Mesodermal cell (in vitro differentiated cells): ENCODE results near the gene ERG.

Experiments used
- H3K27ac ChIP-seq: 2 replicates; pipeline ENCODE4 v1.7.0; 2013; ENCODE audit warnings: mild to moderate bottlenecking, low read depth, low read length, moderate library complexity; ENCODE audit not compliant: severe bottlenecking
- H3K36me3 ChIP-seq: 2 replicates; pipeline ENCODE4 v1.7.1; 2013; ENCODE audit warnings: mild to moderate bottlenecking, low read length, moderate library complexity; ENCODE audit not compliant: control insufficient read depth, insufficient read depth
- H3K4me1 ChIP-seq: one replicate; pipeline ENCODE4 v1.7.1; 2013; ENCODE audit warnings: mild to moderate bottlenecking, low read length; ENCODE audit not compliant: insufficient read depth, control insufficient read depth, poor library complexity, severe bottlenecking
- H3K4me3 ChIP-seq: 2 replicates; pipeline ENCODE4 v1.7.0; 2013; ENCODE audit warnings: low read length, control low read depth, mild to moderate bottlenecking; ENCODE audit not compliant: insufficient read depth, poor library complexity, severe bottlenecking; ENCODE audit errors: extremely low read depth
- H3K9me3 ChIP-seq: 2 replicates; pipeline ENCODE4 v1.7.1; 2013; ENCODE audit warnings: mild to moderate bottlenecking, low read length, moderate library complexity; ENCODE audit not compliant: control insufficient read depth
- WGBS, 2 experiments: methylation state at CpG; one replicate each; pipeline ENCODE4 v1.1.5; 2013; ENCODE audit warnings: missing lambda C conversion rate in 2 of 2; ENCODE audit not compliant: insufficient coverage in 2 of 2; 5-methylcytosine and 5-hydroxymethylcytosine counted together

ERG gene

GRCh38 chr21:38438462-38438893 lies 59.8 kb downstream of the ERG start:
- H3K9me3 ChIP-seq = no peaks in the 10 kb centered on the region
- H3K27ac ChIP-seq = no peak overlapping the region
- 93 to 95% methylated on average over 10 to 11 of the region's 11 CpGs for WGBS, 2 experiments
- H3K4me1 ChIP-seq = peaks cover 20% of the 10 kb centered on the region
- no peaks in the 10 kb centered on the region for H3K36me3 ChIP-seq
- H3K4me3 ChIP-seq = no peak overlapping the region

GRCh38 chr21:38436341-38436740 lies 61.9 kb downstream of the ERG start:
- H3K4me3 ChIP-seq = no peak overlapping the region
- no peaks in the 10 kb centered on the region for H3K36me3 ChIP-seq
- 86 to 100% methylated on average over 2 of the region's 4 CpGs for WGBS, 2 experiments
- no peak overlapping the region for H3K27ac ChIP-seq
- H3K4me1 ChIP-seq = peaks cover 16% of the 10 kb centered on the region
- no peaks in the 10 kb centered on the region for H3K9me3 ChIP-seq

DNA sequence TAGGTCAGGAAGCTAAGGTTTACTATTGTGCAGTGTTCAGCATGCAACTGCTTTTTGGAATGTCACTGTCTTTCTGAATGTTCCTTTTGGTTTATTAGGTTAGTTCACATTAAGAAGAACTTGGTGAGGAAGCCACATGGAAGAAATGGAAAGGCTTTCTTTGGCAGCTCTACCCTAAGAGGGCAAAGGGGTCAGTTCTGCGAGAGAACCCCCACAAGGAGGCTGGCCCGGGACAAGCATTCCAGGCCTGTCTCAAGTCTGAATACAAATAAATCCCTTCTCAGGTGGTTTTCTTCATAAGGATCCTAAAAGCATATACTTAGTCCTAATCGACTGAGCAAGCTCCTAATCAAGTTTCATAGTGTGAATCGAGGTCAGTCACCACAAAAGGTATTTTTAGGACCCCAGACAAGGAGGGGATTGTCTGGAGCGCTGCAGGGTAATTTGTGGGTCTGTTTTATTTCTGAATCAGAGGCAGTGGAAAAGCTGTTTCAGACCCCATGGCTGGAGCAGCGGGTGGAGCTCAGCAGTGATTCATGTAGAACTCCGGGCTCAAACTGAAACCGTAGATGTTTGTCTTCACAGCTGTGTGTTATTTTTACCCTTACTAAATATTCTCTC lies 63.3 kb downstream of the ERG start:
- peak overlapping the region; percentile 65 for H3K27ac ChIP-seq
- WGBS, 2 experiments = 69 to 81% methylated on average over 6 to 8 of the region's 8 CpGs
- no peaks in the 10 kb centered on the region for H3K9me3 ChIP-seq
- H3K36me3 ChIP-seq = no peaks in the 10 kb centered on the region
- H3K4me1 ChIP-seq = peaks cover 10% of the 10 kb centered on the region
- H3K4me3 ChIP-seq = no peak overlapping the region

DNA sequence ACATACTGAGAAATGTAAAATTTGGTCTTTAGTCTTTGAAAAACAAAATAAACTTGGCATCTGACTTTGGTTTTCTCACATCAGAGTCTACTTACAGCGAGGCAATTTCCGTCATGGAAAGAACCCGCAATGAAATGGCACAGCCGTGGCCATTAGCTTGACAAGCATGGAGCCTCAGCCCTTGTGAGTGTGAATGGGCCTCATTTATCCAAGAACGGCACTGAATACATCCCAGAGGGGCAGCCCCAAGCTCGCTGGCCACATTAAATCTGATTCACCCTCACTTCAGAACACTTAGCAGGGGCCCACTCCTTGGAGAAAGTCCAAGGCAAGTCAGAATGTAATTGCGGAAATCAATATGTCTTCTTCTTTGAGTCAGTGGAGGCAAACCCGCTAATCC lies 64.8 kb downstream of the ERG start:
- 88 to 96% methylated on average over 7 to 8 of the region's 8 CpGs for WGBS, 2 experiments
- Histone ChIP-seq H3K9me3 (no peaks in the 10 kb centered on the region), H3K27ac (no peak overlapping the region), H3K4me1 (peaks cover 4% of the 10 kb centered on the region), H3K36me3 (no peaks in the 10 kb centered on the region), H3K4me3 (no peak overlapping the region)

DNA sequence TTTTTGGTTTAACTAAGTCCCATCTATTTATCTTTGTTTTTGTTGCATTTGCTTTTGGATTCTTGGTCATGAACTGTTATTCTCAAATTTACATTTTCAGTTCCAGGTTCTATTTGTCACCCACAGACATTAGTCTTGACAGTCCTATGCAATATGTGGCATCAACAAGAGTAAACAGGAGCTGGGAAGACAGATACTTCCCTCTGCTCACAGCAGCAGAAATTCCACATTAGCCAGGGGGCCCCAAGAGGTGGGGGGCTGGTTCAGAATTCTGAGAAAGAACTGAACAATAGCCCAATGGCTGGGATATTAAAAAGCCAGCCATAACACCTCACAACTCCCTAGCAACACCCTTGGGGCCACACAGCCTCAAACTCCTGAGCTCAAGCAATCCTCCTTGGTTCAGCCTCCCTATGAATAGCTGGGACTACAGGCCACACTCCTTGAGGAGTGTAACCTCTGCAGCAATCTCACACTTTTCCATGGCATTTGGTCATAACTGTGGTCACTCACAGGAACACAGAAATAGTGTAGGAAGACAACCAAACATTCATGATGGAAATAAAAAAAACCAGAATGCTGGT lies 67.8 kb downstream of the ERG start:
- H3K27ac ChIP-seq = no peak overlapping the region
- no peaks in the 10 kb centered on the region for H3K4me1 ChIP-seq
- H3K36me3 ChIP-seq = no peaks in the 10 kb centered on the region
- no peaks in the 10 kb centered on the region for H3K9me3 ChIP-seq
- H3K4me3 ChIP-seq = no peak overlapping the region

DNA sequence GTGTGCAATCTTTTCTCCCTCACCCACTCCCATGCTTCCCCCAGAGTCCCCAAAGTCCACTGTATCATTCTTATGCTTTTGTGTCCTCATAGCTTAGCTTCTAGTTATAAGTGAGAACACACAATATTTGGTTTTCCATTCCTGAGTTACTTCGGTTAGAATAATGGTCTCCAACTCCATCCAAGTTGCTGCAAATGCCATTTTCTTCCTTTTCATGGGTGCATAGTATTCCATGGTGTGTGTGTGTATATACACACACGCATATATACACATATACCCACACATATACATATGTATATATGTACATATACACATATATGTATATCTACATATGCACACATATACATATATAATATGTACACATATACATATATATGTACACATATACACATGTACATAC lies 69.3 kb downstream of the ERG start:
- H3K36me3 ChIP-seq = no peaks in the 10 kb centered on the region
- H3K9me3 ChIP-seq = no peaks in the 10 kb centered on the region
- no peaks in the 10 kb centered on the region for H3K4me1 ChIP-seq
- WGBS, 2 experiments = no CpG with 5 or more reads among the region's 2 CpGs
- no peak overlapping the region for H3K4me3 ChIP-seq
- no peak overlapping the region for H3K27ac ChIP-seq

DNA sequence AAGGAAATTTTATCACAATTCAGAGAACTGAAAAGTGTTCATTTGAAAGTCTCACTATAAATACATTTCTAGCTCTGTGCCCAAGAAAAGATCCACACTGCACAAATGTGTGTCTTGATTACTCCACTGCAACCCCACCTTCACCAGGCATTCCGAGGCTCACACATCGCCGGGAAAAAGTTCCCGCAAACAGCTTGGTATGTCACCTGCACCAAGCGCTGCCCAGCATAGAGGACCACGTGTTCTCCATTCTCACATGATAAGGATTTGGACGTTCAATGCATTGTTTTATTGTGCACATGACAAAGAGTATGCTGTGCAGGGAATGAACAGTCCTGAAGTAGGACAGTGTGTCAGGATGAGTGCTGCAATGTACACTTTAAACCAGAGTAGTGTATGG lies 70.1 kb downstream of the ERG start:
- Histone ChIP-seq H3K9me3 (no peaks in the 10 kb centered on the region), H3K4me3 (no peak overlapping the region), H3K27ac (no peak overlapping the region), H3K36me3 (no peaks in the 10 kb centered on the region), H3K4me1 (no peaks in the 10 kb centered on the region)
- WGBS, 2 experiments = 88 to 92% methylated on average over 7 of the region's 7 CpGs

DNA sequence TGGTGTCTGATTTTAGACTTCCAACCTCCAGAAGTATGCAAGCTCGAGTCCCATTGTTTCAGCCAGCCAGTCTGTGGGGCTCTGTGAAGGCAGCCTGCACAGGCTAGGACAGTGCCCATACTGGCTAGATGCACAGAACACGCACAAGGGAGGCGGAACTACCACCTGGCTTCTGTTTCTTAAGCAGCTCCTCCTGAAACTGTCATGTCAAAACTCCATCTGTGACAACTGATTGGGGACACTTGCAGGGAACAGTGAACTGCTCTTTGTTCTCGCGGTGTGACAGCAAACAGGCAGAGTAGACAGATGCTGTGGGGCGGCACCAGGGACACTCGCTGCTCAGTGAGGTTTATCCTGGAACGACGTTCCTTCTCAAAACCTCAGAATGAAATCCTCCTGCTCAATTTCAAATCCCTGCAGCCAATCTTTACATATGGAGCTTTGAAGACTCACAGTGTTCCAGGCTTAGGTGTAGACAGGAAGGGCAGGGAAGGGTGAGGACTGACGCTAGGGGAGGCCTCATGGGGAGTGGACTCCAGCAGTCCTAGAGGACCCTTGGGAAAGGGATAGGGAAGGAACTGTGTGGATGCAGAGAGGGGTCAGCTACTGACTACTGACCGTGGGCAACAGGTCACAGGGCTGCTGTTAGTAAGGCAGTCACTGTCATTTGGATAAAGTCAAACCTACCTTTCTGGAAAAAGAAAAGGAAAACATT lies 73.8 kb downstream of the ERG start:
- Histone ChIP-seq H3K36me3 (no peaks in the 10 kb centered on the region), H3K4me1 (no peaks in the 10 kb centered on the region), H3K4me3 (no peak overlapping the region), H3K27ac (no peak overlapping the region), H3K9me3 (no peaks in the 10 kb centered on the region)
- 90 to 91% methylated on average over 8 to 10 of the region's 11 CpGs for WGBS, 2 experiments

DNA sequence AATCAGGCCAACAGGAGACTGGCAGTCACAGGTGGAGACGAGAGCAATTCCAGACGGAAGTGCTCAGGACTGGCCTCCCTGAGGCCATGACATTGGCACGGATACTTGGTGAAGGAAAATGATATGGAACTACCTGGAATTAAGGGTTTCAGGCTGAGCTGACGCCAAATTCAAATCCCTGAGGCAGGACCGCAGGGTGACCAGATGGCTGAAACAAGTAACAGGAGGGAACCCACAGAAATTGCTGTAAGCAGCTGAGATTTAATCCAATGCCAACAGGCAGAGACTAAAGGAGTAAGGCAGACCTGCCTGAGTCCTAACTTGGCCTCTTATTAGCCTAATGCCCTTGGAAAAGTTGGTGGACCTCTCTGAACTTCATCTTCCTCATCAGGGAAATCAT lies 76.2 kb downstream of the ERG start:
- H3K9me3 ChIP-seq = no peaks in the 10 kb centered on the region
- no peaks in the 10 kb centered on the region for H3K36me3 ChIP-seq
- WGBS, 2 experiments = 69 to 72% methylated on average over 5 of the region's 5 CpGs
- H3K27ac ChIP-seq = no peak overlapping the region
- H3K4me1 ChIP-seq = no peaks in the 10 kb centered on the region
- H3K4me3 ChIP-seq = no peak overlapping the region

GRCh38 chr21:38420140-38420539 lies 78.1 kb downstream of the ERG start:
- Histone ChIP-seq H3K4me1 (no peaks in the 10 kb centered on the region), H3K9me3 (no peaks in the 10 kb centered on the region), H3K4me3 (no peak overlapping the region), H3K36me3 (no peaks in the 10 kb centered on the region), H3K27ac (no peak overlapping the region)
- WGBS, 2 experiments = 78 to 94% methylated on average over 1 to 2 of the region's 3 CpGs

DNA sequence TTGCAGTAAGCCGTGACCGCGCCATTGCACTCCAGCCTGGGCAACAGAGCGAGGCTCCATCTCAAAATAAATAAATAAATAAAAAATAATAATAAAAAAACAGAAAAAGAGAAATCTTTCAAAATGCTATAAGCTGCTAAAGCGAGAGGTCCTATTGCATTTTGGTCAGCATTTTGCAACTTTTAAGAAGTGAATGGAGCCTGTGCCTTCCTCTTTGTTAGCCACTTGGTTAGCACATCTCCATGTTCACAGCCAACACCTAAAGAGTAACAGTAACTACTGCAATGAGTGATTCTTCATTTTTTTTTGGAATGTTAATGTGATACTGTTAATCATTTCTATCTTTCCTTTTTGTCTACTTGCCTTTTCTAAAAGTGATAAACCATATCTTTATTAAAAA lies 80.6 kb downstream of the ERG start:
- H3K4me3 ChIP-seq = no peak overlapping the region
- WGBS, 2 experiments = 86% methylated on average over 1 of the region's 5 CpGs; no CpG with 5 or more reads in 1 of the 2 experiments
- H3K36me3 ChIP-seq = no peaks in the 10 kb centered on the region
- H3K27ac ChIP-seq = no peak overlapping the region
- H3K4me1 ChIP-seq = no peaks in the 10 kb centered on the region
- H3K9me3 ChIP-seq = no peaks in the 10 kb centered on the region
